ENCODE data around the gene TUSC2. TPM values are rescaled to one million over a fixed set of nuclear protein-coding genes. Genes with fewer than 3 reads are reported as not detected.

Gene TUSC2
- total and polyA plus RNA-seq, 9 of the 15 experiments (the other 6 are each of a cell fraction or from before 2014, with no cell fraction given), result 2.8 to 67.5 (median 25.8) TPM

- TF ChIP-seq PCBP1 (IDR thresholded peaks at IDR 0.05; ENCODE audit: low read depth, low read length, poor library complexity, severe bottlenecking) (peak; percentile 51), ZNF134 (CRISPR knock-in tag; conservative IDR thresholded peaks at IDR 0.05) (0 out of 2 replicates have a peak, but pooled peaks have one; percentile 21), HINFP (tag; conservative IDR thresholded peaks at IDR 0.05; ENCODE audit: low read depth) (0 out of 2 replicates have a peak, but pooled peaks have one; percentile 55), ZNF398 (CRISPR knock-in tag; IDR thresholded peaks at IDR 0.05) (no peak), HMG20B (CRISPR knock-in tag; IDR thresholded peaks at IDR 0.05) (no peak), POU5F1 (IDR thresholded peaks at IDR 0.05; ENCODE audit: borderline replicate concordance, low read depth, low read length, partially characterized antibody) (peak; percentile 72), VEZF1 (CRISPR knock-in tag; IDR thresholded peaks at IDR 0.05) (peak; percentile 61), ZNF639 (CRISPR knock-in tag; conservative IDR thresholded peaks at IDR 0.05 in 1 of 2, IDR thresholded peaks at IDR 0.05 in 1 of 2) (peak in 1 of 2 experiments; percentile 77; a peak in 2 of 4 replicates), ETV1 (tag; conservative IDR thresholded peaks at IDR 0.05; ENCODE audit: low read depth) (peak; percentile 28; the same call in 1 of the 2 replicates), ASH1L (IDR thresholded peaks at IDR 0.05; ENCODE audit: borderline replicate concordance, low read depth, partially characterized antibody) (peak; percentile 74), HNRNPH1 (optimal IDR thresholded peaks at IDR 0.05; ENCODE audit: low read depth, low read length) (no peak), ZSCAN32 (CRISPR knock-in tag; IDR thresholded peaks at IDR 0.05) (no peak)
- TF ChIP-seq, protein P1, sequence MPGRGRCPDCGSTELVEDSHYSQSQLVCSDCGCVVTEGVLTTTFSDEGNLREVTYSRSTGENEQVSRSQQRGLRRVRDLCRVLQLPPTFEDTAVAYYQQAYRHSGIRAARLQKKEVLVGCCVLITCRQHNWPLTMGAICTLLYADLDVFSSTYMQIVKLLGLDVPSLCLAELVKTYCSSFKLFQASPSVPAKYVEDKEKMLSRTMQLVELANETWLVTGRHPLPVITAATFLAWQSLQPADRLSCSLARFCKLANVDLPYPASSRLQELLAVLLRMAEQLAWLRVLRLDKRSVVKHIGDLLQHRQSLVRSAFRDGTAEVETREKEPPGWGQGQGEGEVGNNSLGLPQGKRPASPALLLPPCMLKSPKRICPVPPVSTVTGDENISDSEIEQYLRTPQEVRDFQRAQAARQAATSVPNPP (IDR thresholded peaks at IDR 0.05; ENCODE audit: borderline replicate concordance, insufficient read depth, insufficient read length), result no peak
These were observed 31.1 kb upstream of the TUSC2 start, which contains the start of gene TMEM115 (continued) for GRCh38 chr3:50358911-50359759.
